Neural cell (in vitro differentiated cells): ENCODE results near the gene SHISA5. TPM values are rescaled to one million over a fixed set of nuclear protein-coding genes. Genes with fewer than 3 reads are reported as not detected.

Source experiments
- H2AFZ ChIP-seq: fragments of 200-600, 300-800 bp; sonication (generic), shearing (Covaris generic); 2 replicates; pipeline ENCODE4 v1.6.0; 2014; ENCODE audit warnings: low read depth, mild to moderate bottlenecking, antibody characterized with exemption, low read length, moderate library complexity
- H3F3A ChIP-seq: fragments of 200-600 bp; shearing (Covaris generic); 2 replicates; pipeline ENCODE4 v1.6.1; 2016; ENCODE audit warnings: mild to moderate bottlenecking, moderate library complexity, mixed read lengths, antibody characterized with exemption, low read length; ENCODE audit not compliant: insufficient read depth, poor library complexity, severe bottlenecking
- H3K27ac ChIP-seq: fragments of 200-600, 300-800 bp; sonication (generic), shearing (Covaris generic); 2 replicates; pipeline ENCODE4 v1.5.1; 2014; ENCODE audit warnings: mild to moderate bottlenecking, low read length, moderate library complexity
- H3K27me3 ChIP-seq: fragments of 300-800, 200-600 bp; sonication (generic), shearing (Covaris generic); 2 replicates; pipeline ENCODE4 v1.6.0; 2014; ENCODE audit warnings: mild to moderate bottlenecking, low read depth, low read length, moderate library complexity; ENCODE audit not compliant: insufficient read depth
- H3K36me3 ChIP-seq: fragments of 300-800, 200-600 bp; sonication (generic), shearing (Covaris generic); 2 replicates; pipeline ENCODE4 v1.5.1; 2014; ENCODE audit warnings: mild to moderate bottlenecking, antibody characterized with exemption, low read length, moderate library complexity; ENCODE audit not compliant: insufficient read depth
- H3K4me2 ChIP-seq: fragments of 300-800, 200-600 bp; sonication (generic), shearing (Covaris generic); 2 replicates; pipeline ENCODE4 v1.6.0; 2014; ENCODE audit warnings: mild to moderate bottlenecking, low read length
- H3K4me3 ChIP-seq: fragments of 300-800, 200-600 bp; sonication (generic), shearing (Covaris generic); 2 replicates; pipeline ENCODE4 v1.5.1; 2014; ENCODE audit warnings: mild to moderate bottlenecking, low read length, moderate library complexity
- H3K79me2 ChIP-seq: fragments of 200-600 bp; shearing (Covaris generic); replicated peaks from 2 replicates; pipeline ENCODE4 v1.6.0; 2014; ENCODE audit warnings: mild to moderate bottlenecking, low read length, moderate library complexity; ENCODE audit not compliant: insufficient read depth
- H3K9ac ChIP-seq: fragments of 300-800, 200-600 bp; sonication (generic), shearing (Covaris generic); 2 replicates; pipeline ENCODE4 v1.6.1; 2016; ENCODE audit warnings: mild to moderate bottlenecking, low read length, mixed read lengths
- H3K9me2 ChIP-seq: fragments of 200-600 bp; shearing (Covaris generic); 2 replicates; pipeline ENCODE4 v1.6.1; 2016; ENCODE audit warnings: mild to moderate bottlenecking, low read length, mixed read lengths; ENCODE audit not compliant: insufficient read depth
- H3K9me3 ChIP-seq: fragments of 200-600, 300-800 bp; sonication (generic), shearing (Covaris generic); 2 replicates; pipeline ENCODE4 v1.6.1; 2016; ENCODE audit warnings: mild to moderate bottlenecking, mixed run types, low read length, moderate library complexity, mixed read lengths
- H4K20me1 ChIP-seq: fragments of 200-600 bp; shearing (Covaris generic); 2 replicates; pipeline ENCODE4 v1.6.1; 2016; ENCODE audit warnings: mild to moderate bottlenecking, mixed run types; ENCODE audit not compliant: insufficient read depth
- EP300 ChIP-seq: fragments of 450-650 bp; conservative IDR thresholded peaks from 2 replicates; pipeline ENCODE4 v1.6.1; 2014; ENCODE audit warnings: antibody characterized with exemption, mild to moderate bottlenecking, moderate library complexity; ENCODE audit not compliant: poor library complexity, severe bottlenecking
- EZH2 ChIP-seq: fragments of 200-600, 300-800 bp; shearing (Covaris generic), sonication (generic); IDR thresholded peaks from 2 replicates; pipeline ENCODE4 v1.6.1; 2014; ENCODE audit warnings: antibody characterized with exemption, low read length, borderline replicate concordance, mild to moderate bottlenecking; ENCODE audit not compliant: insufficient read depth, poor library complexity, severe bottlenecking
- MXI1 ChIP-seq: fragments of 450-650 bp; conservative IDR thresholded peaks from 2 replicates; pipeline ENCODE4 v1.6.1; 2014; ENCODE audit warnings: antibody characterized with exemption, mild to moderate bottlenecking; ENCODE audit not compliant: poor library complexity, severe bottlenecking
- POLR2AphosphoS5 ChIP-seq: IDR thresholded peaks from 2 replicates; pipeline ENCODE4 v1.6.1; 2012
- RAD21 ChIP-seq: fragments of 450-650 bp; conservative IDR thresholded peaks from 2 replicates; pipeline ENCODE4 v1.6.1; 2014; ENCODE audit warnings: antibody characterized with exemption, mild to moderate bottlenecking, moderate library complexity
- SMC3 ChIP-seq: fragments of 450-650 bp; conservative IDR thresholded peaks from 2 replicates; pipeline ENCODE4 v1.6.1; 2014; ENCODE audit warnings: antibody characterized with exemption, mild to moderate bottlenecking, moderate library complexity; ENCODE audit not compliant: poor library complexity
- TAF1 ChIP-seq: IDR thresholded peaks from 2 replicates; pipeline ENCODE4 v1.6.1; 2012; ENCODE audit warnings: low read depth
- polyA plus RNA-seq: library from polyadenylated mRNA; depleted of rRNA; stranded (reverse); fragments of >200 nt; gene quantifications from 2 replicates; pipeline ENCODE4 v1.2.3, GENCODE V29; 2014
- TF ChIP-seq, protein P1 (sequence below): fragments of 450-650 bp; IDR thresholded peaks from 2 replicates; pipeline ENCODE4 v1.5.1; 2014; ENCODE audit warnings: antibody characterized with exemption, mild to moderate bottlenecking, moderate library complexity; ENCODE audit not compliant: poor library complexity, severe bottlenecking
- TF ChIP-seq, protein P2 (sequence below): IDR thresholded peaks from 2 replicates; pipeline ENCODE4 v1.6.1; 2012; ENCODE audit warnings: borderline replicate concordance

The SHISA5 gene
- polyA plus RNA-seq, 1 donor from 2014 or later, result 121 TPM

DNA sequence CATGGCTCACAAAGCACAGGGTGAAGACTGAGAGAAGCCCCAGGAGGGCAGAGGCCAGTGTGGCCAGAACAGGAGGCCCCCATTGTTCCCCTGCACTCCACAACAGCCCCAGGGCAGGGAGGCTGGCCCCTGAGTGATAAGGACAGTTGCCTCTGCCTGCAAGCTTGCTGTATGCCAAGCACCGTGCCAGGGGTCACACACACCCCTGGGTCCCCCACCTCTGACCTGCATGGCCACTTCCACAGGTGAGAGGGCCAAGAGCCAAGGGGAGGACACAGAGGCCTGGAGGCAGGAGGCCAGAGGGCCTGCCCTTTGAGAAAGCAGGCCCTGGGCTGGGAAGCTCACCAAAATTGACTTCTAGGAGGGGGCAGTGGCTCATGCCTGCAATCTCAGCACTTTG lies 33.7 kb downstream of the SHISA5 start:
- Histone ChIP-seq H3K79me2 (peaks cover 15% of the 10 kb centered on the region), H4K20me1 (no peaks in the 10 kb centered on the region), H2AFZ (no peak overlapping the region), H3K9ac (no peak overlapping the region), H3K27me3 (no peaks in the 10 kb centered on the region), H3K9me2 (no peaks in the 10 kb centered on the region), H3K4me3 (no peak overlapping the region), H3K36me3 (no peaks in the 10 kb centered on the region), H3K27ac (no peak overlapping the region), H3K4me2 (no peak overlapping the region), H3K9me3 (no peaks in the 10 kb centered on the region), H3F3A (no peaks in the 10 kb centered on the region)
- TF ChIP-seq MXI1, result no peak
- TF ChIP-seq SMC3, result no peak
- TF ChIP-seq, protein P1, sequence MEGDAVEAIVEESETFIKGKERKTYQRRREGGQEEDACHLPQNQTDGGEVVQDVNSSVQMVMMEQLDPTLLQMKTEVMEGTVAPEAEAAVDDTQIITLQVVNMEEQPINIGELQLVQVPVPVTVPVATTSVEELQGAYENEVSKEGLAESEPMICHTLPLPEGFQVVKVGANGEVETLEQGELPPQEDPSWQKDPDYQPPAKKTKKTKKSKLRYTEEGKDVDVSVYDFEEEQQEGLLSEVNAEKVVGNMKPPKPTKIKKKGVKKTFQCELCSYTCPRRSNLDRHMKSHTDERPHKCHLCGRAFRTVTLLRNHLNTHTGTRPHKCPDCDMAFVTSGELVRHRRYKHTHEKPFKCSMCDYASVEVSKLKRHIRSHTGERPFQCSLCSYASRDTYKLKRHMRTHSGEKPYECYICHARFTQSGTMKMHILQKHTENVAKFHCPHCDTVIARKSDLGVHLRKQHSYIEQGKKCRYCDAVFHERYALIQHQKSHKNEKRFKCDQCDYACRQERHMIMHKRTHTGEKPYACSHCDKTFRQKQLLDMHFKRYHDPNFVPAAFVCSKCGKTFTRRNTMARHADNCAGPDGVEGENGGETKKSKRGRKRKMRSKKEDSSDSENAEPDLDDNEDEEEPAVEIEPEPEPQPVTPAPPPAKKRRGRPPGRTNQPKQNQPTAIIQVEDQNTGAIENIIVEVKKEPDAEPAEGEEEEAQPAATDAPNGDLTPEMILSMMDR, result no peak
- no peak for TF ChIP-seq EZH2
- TF ChIP-seq EP300, result no peak
- no peak for TF ChIP-seq POLR2AphosphoS5
- TF ChIP-seq, protein P2, sequence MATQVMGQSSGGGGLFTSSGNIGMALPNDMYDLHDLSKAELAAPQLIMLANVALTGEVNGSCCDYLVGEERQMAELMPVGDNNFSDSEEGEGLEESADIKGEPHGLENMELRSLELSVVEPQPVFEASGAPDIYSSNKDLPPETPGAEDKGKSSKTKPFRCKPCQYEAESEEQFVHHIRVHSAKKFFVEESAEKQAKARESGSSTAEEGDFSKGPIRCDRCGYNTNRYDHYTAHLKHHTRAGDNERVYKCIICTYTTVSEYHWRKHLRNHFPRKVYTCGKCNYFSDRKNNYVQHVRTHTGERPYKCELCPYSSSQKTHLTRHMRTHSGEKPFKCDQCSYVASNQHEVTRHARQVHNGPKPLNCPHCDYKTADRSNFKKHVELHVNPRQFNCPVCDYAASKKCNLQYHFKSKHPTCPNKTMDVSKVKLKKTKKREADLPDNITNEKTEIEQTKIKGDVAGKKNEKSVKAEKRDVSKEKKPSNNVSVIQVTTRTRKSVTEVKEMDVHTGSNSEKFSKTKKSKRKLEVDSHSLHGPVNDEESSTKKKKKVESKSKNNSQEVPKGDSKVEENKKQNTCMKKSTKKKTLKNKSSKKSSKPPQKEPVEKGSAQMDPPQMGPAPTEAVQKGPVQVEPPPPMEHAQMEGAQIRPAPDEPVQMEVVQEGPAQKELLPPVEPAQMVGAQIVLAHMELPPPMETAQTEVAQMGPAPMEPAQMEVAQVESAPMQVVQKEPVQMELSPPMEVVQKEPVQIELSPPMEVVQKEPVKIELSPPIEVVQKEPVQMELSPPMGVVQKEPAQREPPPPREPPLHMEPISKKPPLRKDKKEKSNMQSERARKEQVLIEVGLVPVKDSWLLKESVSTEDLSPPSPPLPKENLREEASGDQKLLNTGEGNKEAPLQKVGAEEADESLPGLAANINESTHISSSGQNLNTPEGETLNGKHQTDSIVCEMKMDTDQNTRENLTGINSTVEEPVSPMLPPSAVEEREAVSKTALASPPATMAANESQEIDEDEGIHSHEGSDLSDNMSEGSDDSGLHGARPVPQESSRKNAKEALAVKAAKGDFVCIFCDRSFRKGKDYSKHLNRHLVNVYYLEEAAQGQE, result no peak
- no peak for TF ChIP-seq RAD21
- no peak for TF ChIP-seq TAF1

DNA sequence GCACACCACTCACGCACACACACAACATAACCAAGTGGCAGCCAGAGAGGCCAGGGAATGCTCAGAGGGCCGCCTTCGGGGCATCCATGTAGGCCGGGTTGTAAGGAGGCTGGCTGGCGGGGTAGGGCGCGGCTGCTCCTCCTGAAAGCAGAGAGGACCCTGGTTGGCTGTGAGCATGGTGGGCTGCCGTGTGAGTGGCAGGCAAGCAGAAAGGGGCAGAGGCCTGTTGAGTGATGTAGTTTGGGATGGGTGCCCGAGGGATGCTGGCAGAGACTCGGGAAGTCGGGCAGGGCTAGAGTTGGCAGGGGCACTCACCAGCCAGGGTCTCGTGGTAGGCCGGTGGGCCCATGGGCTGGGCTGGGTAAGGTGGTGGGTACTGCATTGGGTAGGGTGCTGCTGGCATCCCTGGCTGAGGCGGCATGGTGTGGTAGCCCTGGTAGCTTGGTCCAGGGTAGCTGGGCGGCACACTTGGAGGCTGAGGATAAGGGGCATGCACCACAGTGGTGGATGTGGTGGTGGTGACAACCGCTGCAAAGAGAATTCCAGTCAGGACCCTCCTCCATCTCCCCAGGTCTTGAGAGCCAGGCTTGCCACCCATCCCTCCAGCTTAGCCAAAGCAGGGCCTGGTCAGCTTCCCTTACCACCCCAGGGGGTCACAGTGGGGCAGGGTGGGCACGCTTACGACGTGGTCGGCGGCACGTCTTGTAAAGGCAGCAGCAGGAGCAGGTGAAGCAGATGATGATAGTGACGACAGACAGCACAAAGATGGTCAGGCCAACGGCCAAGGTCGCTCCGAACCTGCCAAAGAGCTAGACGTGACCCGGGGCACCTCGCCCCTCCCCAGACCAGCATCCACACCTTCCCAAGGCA lies 34.7 kb downstream of the SHISA5 start:
- Histone ChIP-seq H3K9ac (no peak overlapping the region), H3K9me2 (no peaks in the 10 kb centered on the region), H3F3A (no peaks in the 10 kb centered on the region), H2AFZ (no peak overlapping the region), H3K4me3 (no peak overlapping the region), H3K4me2 (no peak overlapping the region), H3K27me3 (no peaks in the 10 kb centered on the region), H3K36me3 (no peaks in the 10 kb centered on the region), H4K20me1 (no peaks in the 10 kb centered on the region), H3K9me3 (no peaks in the 10 kb centered on the region), H3K79me2 (peaks cover 15% of the 10 kb centered on the region), H3K27ac (no peak overlapping the region)
- TF ChIP-seq RAD21 (no peak), EZH2 (no peak), SMC3 (no peak)
